ENCODE results near the gene E2F2.
"Not testable (repeated sequence)": the region's sequence is repeated elsewhere in the genome, so short reads cannot be mapped to it uniquely, and the experiment has no call there.

GRCh38 chr1:23492776-23493175 lies 38.3 kb downstream of the E2F2 start:
- TF ChIP-seq CTCF, POLR2A (IDR thresholded peaks at IDR 0.05): not testable (repeated sequence)

Data from vagina (tissue), 2 donors.